B cell (primary cell): ENCODE measurements around the gene GPD1. TPM values are rescaled to one million over a fixed set of nuclear protein-coding genes. Genes with fewer than 3 reads are reported as not detected.
"Not testable (repeated sequence)": the region's sequence is repeated elsewhere in the genome, so short reads cannot be mapped to it uniquely, and the experiment has no call there.

ENCODE experiments used
- ATAC-seq: fragments of 200-7000 bp; cut with Tn5 transposase; one replicate; pipeline ENCODE4 v1.10.0; 2021; ENCODE audit warnings: low read depth, mild to moderate bottlenecking, moderate number of reproducible peaks, moderate library complexity
- CTCF ChIA-PET: fragments of 350-600 bp; sonication (Branson Sonifier 250); formaldehyde crosslinking; loops from one replicate; lab custom pipeline; 2021; ENCODE audit warnings: antibody characterized with exemption, inconsistent platforms; lab: Charles Lee
- POLR2A ChIA-PET: fragments of 350-600 bp; sonication (Branson Sonifier 250); formaldehyde crosslinking; loops from one replicate; lab custom pipeline; 2021; ENCODE audit warnings: antibody characterized with exemption; lab: Charles Lee
- DNase-seq: peaks from one replicate; pipeline ENCODE4 v3.0.0; 2013
- H2AFZ ChIP-seq: 2 replicates; pipeline ENCODE4 v1.6.1; 2012; ENCODE audit warnings: mild to moderate bottlenecking, low read depth, low read length; ENCODE audit not compliant: insufficient read depth, poor library complexity, severe bottlenecking
- H3K27ac ChIP-seq, 2 donors: 1 replicate in 1 of 2; 2 replicates in 1 of 2; pipeline ENCODE4 v1.5.1; 2012 to 2013; ENCODE audit warnings: low read length in 2 of 2, mild to moderate bottlenecking in 2 of 2, moderate library complexity in 1 of 2
- H3K27me3 ChIP-seq, 4 experiments: fragments of 200-600 bp in 1 of 4; sonication (generic) in 1 of 4; replicated peaks in 1 of 4; 1 replicate in 2 of 4; 2 replicates in 2 of 4; pipeline versions ENCODE4 v1.6.1 to v1.7.0; 2013 to 2016; ENCODE audit warnings: low read length in 3 of 4, mild to moderate bottlenecking in 2 of 4, mixed read lengths in 1 of 4, moderate library complexity in 1 of 4; ENCODE audit not compliant: insufficient read depth in 4 of 4, control insufficient read depth in 3 of 4; ENCODE audit errors: control extremely low read depth in 1 of 4
- H3K36me3 ChIP-seq, 2 experiments: replicated peaks in 1 of 2; 1 replicate in 1 of 2; 2 replicates in 1 of 2; pipeline versions ENCODE4 v1.6.1 to v1.7.1; 2013; ENCODE audit warnings: low read length in 1 of 2; ENCODE audit not compliant: insufficient read depth in 2 of 2, control insufficient read depth in 1 of 2; ENCODE audit errors: control extremely low read depth in 1 of 2, extremely low read depth in 1 of 2
- H3K4me1 ChIP-seq, 2 donors: fragments of 200-600 bp in 1 of 2; sonication (generic) in 1 of 2; 1 replicate in 1 of 2; 2 replicates in 1 of 2; pipeline versions ENCODE4 v1.5.1 to v1.6.1; 2013 to 2017; ENCODE audit warnings: low read length in 2 of 2; ENCODE audit not compliant: control insufficient read depth in 2 of 2, insufficient read depth in 2 of 2
- H3K4me2 ChIP-seq: replicated peaks from 2 replicates; pipeline ENCODE3; 2012; ENCODE audit warnings: mild to moderate bottlenecking, low read depth, low read length; ENCODE audit not compliant: poor library complexity, severe bottlenecking
- H3K4me3 ChIP-seq, 5 experiments: fragments of 200-600 bp in 1 of 5; sonication (generic) in 1 of 5; 1 replicate in 3 of 5; 2 replicates in 2 of 5; pipeline versions ENCODE4 v1.5.1 to v1.7.0; 2011 to 2016; ENCODE audit warnings: low read length in 4 of 5, mild to moderate bottlenecking in 4 of 5, low read depth in 2 of 5, control low read depth in 1 of 5, moderate library complexity in 1 of 5; ENCODE audit not compliant: insufficient read depth in 1 of 5; ENCODE audit errors: control extremely low read depth in 1 of 5, extremely low read depth in 1 of 5
- H3K79me2 ChIP-seq: fragments of 200-600 bp; sonication (generic); one replicate; pipeline ENCODE4 v1.6.0; 2016; ENCODE audit warnings: low read length; ENCODE audit not compliant: control insufficient read depth, insufficient read depth
- H3K9ac ChIP-seq: fragments of 200-600 bp; sonication (generic); 2 replicates; pipeline ENCODE4 v1.6.1; 2017; ENCODE audit warnings: mild to moderate bottlenecking, low read length, moderate library complexity
- H3K9me3 ChIP-seq, 3 donors: one replicate each; pipeline versions ENCODE4 v1.6.1 to v1.7.1; 2013; ENCODE audit warnings: low read length in 2 of 3; ENCODE audit not compliant: control insufficient read depth in 2 of 3, insufficient read depth in 1 of 3; ENCODE audit errors: control extremely low read depth in 1 of 3
- H4K20me1 ChIP-seq: 2 replicates; pipeline ENCODE4 v1.6.0; 2012; ENCODE audit warnings: mild to moderate bottlenecking, low read length; ENCODE audit not compliant: insufficient read depth, control insufficient read depth, poor library complexity, severe bottlenecking
- H3K27ac Mint-ChIP-seq: one replicate; pipeline ENCODE4 v1.8.0; 2021; ENCODE audit warnings: mixed read lengths
- H3K27me3 Mint-ChIP-seq: one replicate; pipeline ENCODE4 v1.8.0; 2021; ENCODE audit warnings: mixed read lengths
- H3K4me1 Mint-ChIP-seq: one replicate; pipeline ENCODE4 v1.8.0; 2021; ENCODE audit warnings: mixed read lengths
- H3K4me3 Mint-ChIP-seq: one replicate; pipeline ENCODE4 v1.8.0; 2021; ENCODE audit warnings: mixed read lengths
- H3K9me3 Mint-ChIP-seq: one replicate; pipeline ENCODE4 v1.8.0; 2022; ENCODE audit warnings: mixed read lengths; ENCODE audit not compliant: insufficient read depth
- CTCF ChIP-seq: fragments of 200-600 bp; IDR thresholded peaks from one replicate; pipeline ENCODE4 v1.8.0; 2022; ENCODE audit warnings: antibody characterized with exemption, mild to moderate bottlenecking
- EZH2 ChIP-seq: IDR thresholded peaks from 2 replicates; pipeline ENCODE4 v1.6.1; 2012; ENCODE audit warnings: borderline replicate concordance, low read depth, mild to moderate bottlenecking, moderate library complexity, low read length; ENCODE audit not compliant: insufficient read depth, poor library complexity, severe bottlenecking
- WGBS: methylation state at CpG from one replicate; pipeline ENCODE4 v1.1.5; 2013; ENCODE audit warnings: missing lambda C conversion rate; ENCODE audit not compliant: insufficient coverage; 5-methylcytosine and 5-hydroxymethylcytosine counted together
- intact Hi-C: fragments of 100-400 bp; cut with micrococcal nuclease; formaldehyde crosslinking; loops from one replicate; pipeline ENCODE4 v1.10.0; 2022
- polyA plus RNA-seq: library from polyadenylated mRNA; depleted of rRNA; stranded (reverse); fragments of >200 nt; gene quantifications from 2 replicates; pipeline ENCODE4 v1.2.3, GENCODE V29; 2012
- total RNA-seq, 2 donors: library from RNA; stranded (reverse); fragments of 120-200 nt in 1 of 2; gene quantifications; 1 replicate in 1 of 2; 2 replicates in 1 of 2; pipeline versions ENCODE4 v1.2.3 to v1.2.4, GENCODE V29; 2013 to 2022

Gene GPD1
- total and polyA plus RNA-seq, 2 donors (not counting 1 experiment from before 2014, with no cell fraction given) = 0.54 to 1.1 TPM

GRCh38 chr12:50083301-50083700 is 20.5 kb upstream of the GPD1 start:
- TF ChIP-seq CTCF (no peak), EZH2 (no peak)
- DNase-seq (no peak), ATAC-seq (no peak)
- peaks cover 6 to 16% of the 10 kb centered on the region in 2 experiments for H3K36me3 ChIP-seq
- peaks cover 10 to 15% of the 10 kb centered on the region in 2 donors for H3K4me1 ChIP-seq
- intact Hi-C loops = no loop called here
- H2AFZ ChIP-seq = no peak overlapping the region
- no peaks in the 10 kb centered on the region for H3K27me3 Mint-ChIP-seq
- no peaks in the 10 kb centered on the region for H3K9me3 Mint-ChIP-seq
- no peaks in the 10 kb centered on the region for H4K20me1 ChIP-seq
- no peaks in the 10 kb centered on the region for H3K27me3 ChIP-seq
- no peak overlapping the region for H3K9ac ChIP-seq
- peaks cover 7% of the 10 kb centered on the region for H3K79me2 ChIP-seq
- ChIA-PET CTCF (interaction anchor here (0.8 to 17.2 kb wide), 8 partner anchors 9 to 116 kb away, joined by 4 to 343 read pairs (median 5); partner anchors contain the start of genes CERS5, COX14 and GPD1), POLR2A (no interaction called here)
- peak overlapping the region; percentile 76 for H3K4me3 Mint-ChIP-seq
- WGBS = no CpG with 5 or more reads among the region's 1 CpG
- no peaks in the 10 kb centered on the region for H3K9me3 ChIP-seq
- peak overlapping the region; percentile 88 for H3K27ac Mint-ChIP-seq
- H3K4me2 ChIP-seq = no peak overlapping the region
- no peak overlapping the region for H3K4me3 ChIP-seq
- H3K27ac ChIP-seq = no peak overlapping the region
- H3K4me1 Mint-ChIP-seq = peaks cover 34% of the 10 kb centered on the region

- peak overlapping the region; percentile 64 to 97 (median 81) for H3K4me3 ChIP-seq
- H3K27me3 ChIP-seq, intact Hi-C loops, ATAC-seq, DNase-seq, H3K9me3 Mint-ChIP-seq, H4K20me1 ChIP-seq, H3K27me3 Mint-ChIP-seq, H3K9me3 ChIP-seq: not testable (repeated sequence)
- peaks cover 13 to 27% of the 10 kb centered on the region in 2 experiments for H3K36me3 ChIP-seq
- peaks cover 13 to 20% of the 10 kb centered on the region in 2 donors for H3K4me1 ChIP-seq
- POLR2A ChIA-PET = interaction anchor here (0.6 to 3.5 kb wide), 9 partner anchors 15 to 343 kb away, joined by 3 to 69 read pairs (median 4); partner anchors contain the start of genes CERS5, COX14, GPD1 and RACGAP1
- Mint-ChIP-seq H3K4me1 (peaks cover 41% of the 10 kb centered on the region), H3K4me3 (peak overlapping the region; percentile 97), H3K27ac (peak overlapping the region; percentile 99)
- WGBS = 50% methylated on average over 2 of the region's 7 CpGs
- CTCF ChIA-PET = interaction anchor here (0.6 to 17.2 kb wide), 17 partner anchors 8 to 246 kb away, joined by 3 to 343 read pairs (median 4); partner anchors contain the start of genes CERS5, COX14, GPD1 and RACGAP1
- H3K9ac ChIP-seq = peak overlapping the region; percentile 80
- H2AFZ ChIP-seq = peak overlapping the region; percentile 96
- peak overlapping the region; percentile 88 for H3K4me2 ChIP-seq
- H3K79me2 ChIP-seq = peaks cover 10% of the 10 kb centered on the region
- H3K27ac ChIP-seq = peak overlapping the region; percentile 87 to 92
Measured at GRCh38 chr12:50084409-50084774, 19.4 kb upstream of the GPD1 start.
